Measurements from ENCODE around the gene CCDC141. TPM values are rescaled to one million over a fixed set of nuclear protein-coding genes. Genes with fewer than 3 reads are reported as not detected.

Gene CCDC141
- total and polyA plus RNA-seq, 7 donors: under 0.01 to 8.6 (median 3.8) TPM; not detected in 1

GRCh38 chr2:178865146-178865936 is 184.6 kb downstream of the CCDC141 start:
- intact Hi-C loops (cut with DNase I): no loop called here
- no peak overlapping the region for H3K27ac ChIP-seq
- H3K4me1 ChIP-seq: peaks cover 0 to 23% (median 20%) of the 10 kb centered on the region in 4 donors
- no peaks in the 10 kb centered on the region for H3K9me3 ChIP-seq
- H3K27me3 ChIP-seq: no peaks in the 10 kb centered on the region
- no peak for TF ChIP-seq POLR2AphosphoS5 (IDR thresholded peaks at IDR 0.05)
- TF ChIP-seq EP300 (IDR thresholded peaks at IDR 0.05): no peak
- no peak for TF ChIP-seq POLR2A (IDR thresholded peaks at IDR 0.05)
- no peak for TF ChIP-seq CTCF (IDR thresholded peaks at IDR 0.05)
- no peaks in the 10 kb centered on the region for H3K36me3 ChIP-seq
- no peak overlapping the region for H3K4me3 ChIP-seq
- WGBS, 2 donors: 58 to 77% methylated on average over 7 of the region's 7 CpGs
- no peak for DNase-seq

GRCh38 chr2:178863856-178864620 is 185.9 kb downstream of the CCDC141 start:
- 75 to 77% methylated on average over 17 of the region's 17 CpGs for WGBS, 2 donors
- H3K4me3 ChIP-seq: peak overlapping the region in 3 of 4 donors; percentile 5 to 16 (median 9)

DNA sequence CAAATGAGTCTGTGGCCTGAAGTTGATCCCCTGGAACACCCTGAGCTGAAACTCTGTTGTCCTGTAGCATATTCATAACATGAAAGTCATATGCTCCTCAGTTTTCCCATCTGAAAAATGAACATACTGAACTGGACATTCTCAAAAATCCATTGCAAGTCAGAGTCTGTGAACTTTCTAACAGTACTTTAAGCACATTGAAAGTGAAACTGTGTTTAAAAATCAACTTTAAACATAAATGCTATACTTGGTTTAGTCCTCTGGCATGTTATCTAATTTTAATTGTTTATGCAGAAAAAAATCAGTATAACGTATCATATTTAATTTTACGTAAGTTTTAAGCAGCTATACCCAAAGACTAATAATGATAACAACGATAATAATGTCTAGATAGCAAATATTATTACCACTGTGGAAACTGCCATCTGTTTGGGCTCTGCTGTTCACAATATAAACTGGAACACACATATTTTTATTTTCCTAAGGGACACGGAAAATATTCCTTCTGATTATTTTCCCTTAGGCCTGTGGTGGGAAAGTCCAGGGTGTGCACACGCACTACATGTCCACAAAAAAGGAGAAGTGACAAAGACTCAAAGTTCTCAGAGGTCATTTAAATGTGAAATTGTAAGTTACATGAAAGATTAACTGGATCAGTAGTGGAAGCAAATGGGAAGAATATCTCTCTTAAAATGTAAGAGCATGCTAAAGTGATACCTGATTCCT is 186.6 kb downstream of the CCDC141 start:
- intact Hi-C loops (cut with DNase I): no loop called here
- 75 to 76% methylated on average over 5 of the region's 5 CpGs for WGBS, 2 donors
- DNase-seq: no peak
- Histone ChIP-seq H3K27ac (peak overlapping the region in 3 of 4 donors; percentile 59 to 67 (median 64)), H3K4me3 (peak overlapping the region in 2 of 4 donors; percentile 5 to 9), H3K36me3 (no peaks in the 10 kb centered on the region), H3K27me3 (no peaks in the 10 kb centered on the region), H3K4me1 (peaks cover 0 to 33% (median 24%) of the 10 kb centered on the region in 4 donors), H3K9me3 (no peaks in the 10 kb centered on the region)
- TF ChIP-seq POLR2A (IDR thresholded peaks at IDR 0.05) (no peak), EP300 (IDR thresholded peaks at IDR 0.05) (no peak), CTCF (IDR thresholded peaks at IDR 0.05) (no peak), POLR2AphosphoS5 (IDR thresholded peaks at IDR 0.05) (no peak)

More at GRCh38 chr2:178863856-178864620, 185.9 kb downstream of the CCDC141 start:
- intact Hi-C loops (cut with DNase I): no loop called here
- H3K4me1 ChIP-seq: peaks cover 0 to 33% (median 24%) of the 10 kb centered on the region in 4 donors
- no peaks in the 10 kb centered on the region for H3K9me3 ChIP-seq
- TF ChIP-seq EP300 (IDR thresholded peaks at IDR 0.05): peak in 1 of 4 donors; percentile 14
- no peak for TF ChIP-seq POLR2AphosphoS5 (IDR thresholded peaks at IDR 0.05)
- H3K36me3 ChIP-seq: no peaks in the 10 kb centered on the region
- no peaks in the 10 kb centered on the region for H3K27me3 ChIP-seq
- peak overlapping the region in 3 of 4 donors; percentile 59 to 67 (median 64) for H3K27ac ChIP-seq
- peak; percentile 74 for DNase-seq

DNA sequence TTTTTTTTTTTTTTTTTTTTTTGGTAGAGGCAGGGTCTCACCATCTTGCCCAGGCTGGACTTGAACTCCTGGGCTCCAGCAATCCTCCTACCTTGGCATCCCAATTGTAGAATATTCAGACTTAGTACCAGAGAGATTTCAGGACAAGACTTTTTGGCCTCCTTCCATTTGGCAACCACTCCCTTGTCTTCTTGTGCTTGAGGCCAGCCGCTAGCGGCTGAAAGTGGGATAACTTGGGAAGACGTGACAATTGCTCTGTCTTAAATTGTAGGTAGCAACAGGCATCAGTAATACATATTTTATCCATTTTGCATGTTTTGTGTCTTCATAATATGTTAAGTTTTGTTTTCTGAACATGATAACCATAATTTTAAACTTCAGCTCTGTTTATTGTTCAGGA is 189.4 kb downstream of the CCDC141 start:
- peaks cover 0 to 33% (median 24%) of the 10 kb centered on the region in 4 donors for H3K4me1 ChIP-seq
- no peak for DNase-seq
- TF ChIP-seq POLR2A (IDR thresholded peaks at IDR 0.05) (no peak), POLR2AphosphoS5 (IDR thresholded peaks at IDR 0.05) (peak in 1 of 4 donors; percentile 27), CTCF (IDR thresholded peaks at IDR 0.05) (peak in 2 of 4 experiments; percentile 24 to 41), EP300 (IDR thresholded peaks at IDR 0.05) (no peak)
- H3K27ac ChIP-seq: no peak overlapping the region
- 52 to 76% methylated on average over 3 of the region's 3 CpGs for WGBS, 2 donors
- H3K9me3 ChIP-seq: no peaks in the 10 kb centered on the region
- H3K4me3 ChIP-seq: no peak overlapping the region
- H3K36me3 ChIP-seq: no peaks in the 10 kb centered on the region
- no peaks in the 10 kb centered on the region for H3K27me3 ChIP-seq
- intact Hi-C loops (cut with DNase I): no loop called here
